Body of pancreas (tissue), 4 donors: ENCODE results near the gene KCNJ11. TPM values are rescaled to one million over a fixed set of nuclear protein-coding genes. Genes with fewer than 3 reads are reported as not detected.

Source experiments
- ATAC-seq: fragments of 150-250 bp; one replicate; pipeline ENCODE4 v1.9.1; 2016
- DNase-seq, 4 donors: peaks; one replicate each; pipeline ENCODE4 v3.0.0-alpha.2; 2019
- H3K27ac ChIP-seq, 4 donors: fragments of 200-600 bp; sonication (generic); 1 replicate in 3 of 4; 2 replicates in 1 of 4; pipeline versions ENCODE4 v1.5.1 to v1.6.1; 2016 to 2019; ENCODE audit warnings: mild to moderate bottlenecking in 1 of 4, mixed read lengths in 1 of 4, moderate library complexity in 1 of 4
- H3K27me3 ChIP-seq, 2 donors: fragments of 200-600 bp; sonication (generic); one replicate each; pipeline ENCODE4 v1.6.0; 2016; ENCODE audit warnings: mild to moderate bottlenecking in 1 of 2
- H3K36me3 ChIP-seq, 2 donors: fragments of 200-600 bp; sonication (generic); replicated peaks in 1 of 2; 2 replicates each; pipeline ENCODE4 v1.5.1; 2016; ENCODE audit warnings: low read depth in 2 of 2; ENCODE audit not compliant: insufficient read depth in 1 of 2
- H3K4me1 ChIP-seq: fragments of 200-600 bp; sonication (generic); one replicate; pipeline ENCODE4 v1.6.0; 2016
- H3K4me3 ChIP-seq, 2 donors: fragments of 200-600 bp; sonication (generic); 1 replicate in 1 of 2; 2 replicates in 1 of 2; pipeline ENCODE4 v1.5.1; 2016 to 2019
- H3K9me3 ChIP-seq, 3 donors: fragments of 200-600 bp; sonication (generic); 1 replicate in 2 of 3; 2 replicates in 1 of 3; pipeline ENCODE4 v1.5.1; 2016
- CTCF ChIP-seq, 7 experiments: fragments of 450-650 bp in 4 of 7; fragments of 200-600 bp in 3 of 7; sonication (generic) in 3 of 7; IDR thresholded peaks; one replicate each; pipeline ENCODE4 v1.5.1; 2016 to 2019; ENCODE audit warnings: antibody characterized with exemption in 7 of 7
- POLR2A ChIP-seq, 3 donors: fragments of 450-650 bp; IDR thresholded peaks; one replicate each; pipeline ENCODE4 v1.6.1; 2016; ENCODE audit warnings: antibody characterized with exemption in 3 of 3, mild to moderate bottlenecking in 2 of 3
- WGBS, 2 donors: methylation state at CpG; one replicate each; pipeline ENCODE4 v1.1.5; 2017; 5-methylcytosine and 5-hydroxymethylcytosine counted together
- intact Hi-C: fragments of 100-400 bp; cut with DNase I; formaldehyde crosslinking; loops from one replicate; pipeline ENCODE4 v1.15.1; 2023
- total RNA-seq, 2 donors: library from RNA; depleted of rRNA; stranded (reverse); fragments of >200 nt; gene quantifications; one replicate each; pipeline ENCODE4 v1.1.0, GENCODE V29; 2016

Gene KCNJ11
- total RNA-seq, 2 donors from 2014 or later: 7.6 to 39.4 TPM

DNA sequence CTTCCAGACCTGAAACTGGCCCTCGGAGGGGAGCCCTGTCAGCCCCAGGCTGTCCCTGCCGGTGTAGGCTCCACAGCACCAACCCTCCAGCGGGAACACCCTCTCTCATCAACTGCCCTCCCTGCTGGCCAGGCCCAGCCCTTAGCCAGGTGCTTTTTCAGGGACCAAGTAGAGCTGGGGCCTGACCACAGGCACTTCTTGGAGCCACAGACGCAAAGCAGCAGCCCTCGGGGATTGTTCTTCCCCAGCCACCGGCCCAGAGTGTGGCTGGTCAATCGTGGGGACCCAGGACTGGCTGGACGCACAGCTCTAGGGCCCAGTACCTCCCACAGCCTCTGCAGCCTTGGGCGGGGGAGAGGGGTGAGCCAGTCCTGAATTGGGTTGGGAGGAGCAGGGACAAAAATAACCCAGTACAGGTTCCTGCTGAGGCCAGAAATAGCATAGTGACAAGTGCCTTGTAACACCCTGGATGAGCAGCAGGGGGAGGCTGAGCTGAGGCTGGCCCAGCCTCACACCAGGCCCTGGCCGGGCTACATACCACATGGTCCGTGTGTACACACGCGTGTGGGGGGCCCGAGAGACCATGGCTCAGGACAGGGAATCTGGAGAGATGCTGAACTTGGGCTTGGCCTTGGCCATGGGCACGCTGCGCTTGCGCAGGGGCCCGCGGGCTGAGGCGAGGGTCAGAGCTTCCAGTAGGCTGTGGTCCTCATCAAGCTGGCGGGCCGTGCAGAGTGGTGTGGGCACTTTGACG lies 2.0 kb downstream of the KCNJ11 start:
- Histone ChIP-seq H3K9me3 (no peaks in the 10 kb centered on the region), H3K27me3 (no peaks in the 10 kb centered on the region), H3K36me3 (no peaks in the 10 kb centered on the region), H3K27ac (peak overlapping the region in 3 of 4 donors; percentile 14 to 52 (median 36)), H3K4me1 (peaks cover 30% of the 10 kb centered on the region), H3K4me3 (no peak overlapping the region)
- peak; percentile 72 to 83 (median 76) for DNase-seq
- peak; percentile 39 for ATAC-seq
- intact Hi-C loops: no loop called here
- 57 to 69% methylated on average over 8 to 23 of the region's 23 CpGs for WGBS, 2 donors
- TF ChIP-seq CTCF (IDR thresholded peaks at IDR 0.05) (peak; percentile 44 to 84 (median 78)), POLR2A (IDR thresholded peaks at IDR 0.05) (no peak)

DNA sequence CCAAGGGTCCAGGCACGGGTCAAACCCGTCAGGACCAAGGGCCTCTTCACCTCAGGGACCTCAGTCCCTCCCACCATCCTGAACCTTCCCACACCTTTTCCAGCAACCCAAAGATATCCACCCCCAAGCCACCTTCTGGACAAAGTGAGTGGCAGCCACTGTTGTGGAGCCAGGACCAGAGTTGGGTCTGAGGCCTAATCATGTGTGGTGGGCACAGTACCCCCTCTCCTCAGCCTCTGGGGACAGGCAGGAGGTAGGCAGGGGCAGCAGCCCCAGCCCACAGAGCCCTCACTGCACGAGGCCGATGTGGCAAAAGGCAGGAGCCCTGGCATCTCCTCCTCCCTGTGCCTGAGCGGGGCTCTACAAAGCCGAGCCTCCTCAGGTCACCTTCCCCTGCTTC lies 2.5 kb downstream of the KCNJ11 start:
- no peak for ATAC-seq
- WGBS, 2 donors: 54 to 60% methylated on average over 1 to 6 of the region's 6 CpGs
- intact Hi-C loops: no loop called here
- no peak for DNase-seq
- peak overlapping the region in 2 of 4 donors; percentile 14 to 52 for H3K27ac ChIP-seq
- no peaks in the 10 kb centered on the region for H3K36me3 ChIP-seq
- no peaks in the 10 kb centered on the region for H3K27me3 ChIP-seq
- H3K4me3 ChIP-seq: no peak overlapping the region
- TF ChIP-seq POLR2A (IDR thresholded peaks at IDR 0.05) (no peak), CTCF (IDR thresholded peaks at IDR 0.05) (no peak)
- H3K9me3 ChIP-seq: no peaks in the 10 kb centered on the region
- H3K4me1 ChIP-seq: peaks cover 30% of the 10 kb centered on the region

DNA sequence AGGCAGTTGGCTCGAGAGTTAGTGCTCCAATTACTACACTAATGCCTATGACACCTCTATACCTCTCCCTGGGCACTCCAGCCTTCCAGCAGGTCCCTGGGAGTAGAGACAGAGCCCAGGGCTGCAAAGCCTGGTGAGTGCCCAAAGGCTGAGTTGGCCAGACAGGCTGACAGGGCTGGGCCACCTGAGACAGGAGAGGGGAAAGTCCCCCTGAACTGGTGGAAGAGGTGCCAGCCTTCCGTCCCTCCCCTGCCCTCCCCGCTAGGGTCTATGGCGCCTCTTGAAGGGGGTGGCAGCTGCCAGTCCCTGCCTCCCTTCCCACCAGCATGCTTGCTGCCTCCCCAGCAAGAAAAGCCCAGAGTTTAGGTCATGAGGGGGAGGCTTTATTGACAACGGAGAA lies 3.0 kb downstream of the KCNJ11 start:
- H3K27me3 ChIP-seq: no peaks in the 10 kb centered on the region
- TF ChIP-seq POLR2A (IDR thresholded peaks at IDR 0.05) (no peak), CTCF (IDR thresholded peaks at IDR 0.05) (no peak)
- whole genome bisulfite sequencing, 2 donors: 67 to 87% methylated on average over 5 of the region's 5 CpGs
- H3K4me1 ChIP-seq: peaks cover 30% of the 10 kb centered on the region
- intact Hi-C loops: no loop called here
- no peak for DNase-seq
- ATAC-seq: no peak
- H3K4me3 ChIP-seq: no peak overlapping the region
- H3K36me3 ChIP-seq: no peaks in the 10 kb centered on the region
- no peak overlapping the region for H3K27ac ChIP-seq
- no peaks in the 10 kb centered on the region for H3K9me3 ChIP-seq

GRCh38 chr11:17384002-17384511 lies 4.4 kb downstream of the KCNJ11 start:
- Histone ChIP-seq H3K36me3 (no peaks in the 10 kb centered on the region), H3K27ac (no peak overlapping the region), H3K4me3 (no peak overlapping the region), H3K4me1 (peaks cover 22% of the 10 kb centered on the region), H3K27me3 (no peaks in the 10 kb centered on the region), H3K9me3 (no peaks in the 10 kb centered on the region)
- TF ChIP-seq CTCF (IDR thresholded peaks at IDR 0.05) (peak; percentile 83 to 93 (median 91)), POLR2A (IDR thresholded peaks at IDR 0.05) (no peak)
- DNase-seq: peak; percentile 78 to 87 (median 84)
- ATAC-seq: peak; percentile 60
- WGBS, 2 donors: 39 to 42% methylated on average over 6 of the region's 6 CpGs
- intact Hi-C loops: loop anchor here (5.0 kb wide), 1 partner anchor 118 kb away; no protein-coding TSS in a partner anchor
